ENCODE measurements around the gene PRPSAP1. TPM values are rescaled to one million over a fixed set of nuclear protein-coding genes. Genes with fewer than 3 reads are reported as not detected.

Gene PRPSAP1
- total and polyA plus RNA-seq, 2 of the 8 experiments (the other 6 are each of a cell fraction or from before 2014, with no cell fraction given): 32.0 to 54.2 TPM

DNA sequence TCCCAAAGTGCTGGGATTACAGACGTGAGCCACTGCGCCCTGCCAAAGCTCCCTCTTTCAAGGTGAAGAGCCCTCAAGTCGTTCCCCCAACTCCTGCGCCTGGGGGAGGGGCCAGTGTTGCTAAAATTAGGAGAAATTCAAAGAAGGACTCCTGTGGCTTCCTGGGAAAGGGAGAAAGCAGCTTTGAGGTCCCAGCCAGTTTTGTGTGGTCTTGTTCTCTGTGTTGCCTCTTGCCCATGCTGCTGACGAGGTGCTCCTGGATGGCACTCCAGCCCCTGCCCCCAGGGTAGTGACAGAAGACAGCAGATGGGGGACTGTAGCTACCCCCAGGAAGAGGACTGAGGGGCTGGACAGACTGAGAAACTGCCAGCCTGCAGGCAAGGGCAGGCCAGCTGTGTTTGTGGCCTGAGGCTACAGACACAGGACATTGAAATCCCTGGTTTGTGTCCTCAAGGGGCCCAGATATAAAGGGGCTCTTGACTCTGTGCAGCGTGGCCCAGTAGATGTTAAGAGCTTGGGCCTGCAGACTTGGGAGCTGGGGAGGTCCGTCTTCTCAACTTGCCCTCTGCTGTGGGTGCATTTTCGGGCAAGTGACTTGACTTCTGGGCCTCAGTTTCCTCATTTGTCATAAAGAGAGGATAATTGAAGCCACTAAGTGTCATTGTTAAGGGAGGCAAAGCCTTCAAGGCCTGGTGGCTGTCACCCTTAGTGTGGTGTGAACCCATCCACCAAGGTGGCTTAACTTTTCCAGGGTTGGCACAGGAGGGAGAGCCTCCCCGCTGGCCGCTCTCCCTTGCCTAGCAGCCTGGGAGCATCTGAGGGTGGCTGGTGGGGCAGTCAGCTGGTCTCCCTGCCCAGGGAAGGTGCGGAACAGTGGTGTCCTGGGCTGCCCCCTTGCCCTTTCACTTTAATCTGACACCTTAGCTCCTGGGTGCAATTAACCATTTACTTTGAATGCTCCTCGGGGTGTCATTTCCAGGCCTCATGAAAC, 84.4 kb downstream of the PRPSAP1 start:
- WGBS, 2 experiments (ENCODE audit: extremely low coverage in 1 of 2, insufficient coverage in 1 of 2, insufficient read length in 1 of 2, insufficient replicate concordance in 2 of 2, low coverage in 1 of 2, low lambda C conversion rate in 2 of 2, missing lambda C conversion rate in 1 of 2): 85% methylated on average over 12 of the region's 12 CpGs; no CpG with 5 or more reads in 1 of the 2 experiments
- H2BK5ac ChIP-seq (ENCODE audit: low read depth, low read length): peak overlapping the region; percentile 56; the same call in 1 of the 2 replicates
- DNase-seq (ENCODE audit: low read depth in 1 of 2, low spot score in 2 of 2) (no peak), FAIRE-seq (no peak)
- no peak overlapping the region; the same call in 1 of the 2 replicates for H3K18ac ChIP-seq (ENCODE audit: extremely low read depth, low read length)
- H3K23me2 ChIP-seq (ENCODE audit: low read depth, low read length): no peaks in the 10 kb centered on the region
- H3K36me3 ChIP-seq (ENCODE audit: control insufficient read depth in 2 of 4, insufficient read depth in 4 of 4, low read length in 3 of 4): no peaks in the 10 kb centered on the region
- H3K14ac ChIP-seq (ENCODE audit: insufficient read length): no peak overlapping the region
- H2BK20ac ChIP-seq (ENCODE audit: low read length): no peak overlapping the region
- peak overlapping the region; percentile 48 for H3K4ac ChIP-seq (replicated peaks; ENCODE audit: insufficient read length, low read depth, low read length)
- H3K4me2 ChIP-seq (ENCODE audit: insufficient read depth in 1 of 2, low read depth in 2 of 2, low read length in 2 of 2): peak overlapping the region; percentile 4 to 25; a peak in 2 of 4 replicates
- H3K9ac ChIP-seq (replicated peaks in 1 of 4; ENCODE audit: extremely low read depth in 1 of 4, low read depth in 3 of 4, low read length in 3 of 4): no peak overlapping the region
- TF ChIP-seq POLR2AphosphoS5 (IDR thresholded peaks at IDR 0.05; ENCODE audit: low read depth, low read length) (0 out of 2 replicates have a peak, but pooled peaks have one; percentile 20), FOSL1 (IDR thresholded peaks at IDR 0.05; ENCODE audit: insufficient read depth, low read depth, low read length) (no peak), EZH2 (IDR thresholded peaks at IDR 0.05; ENCODE audit: low read depth, low read length, severe bottlenecking) (no peak)
- H3K79me2 ChIP-seq (ENCODE audit: control insufficient read depth in 1 of 2, insufficient read depth in 2 of 2, low read length in 2 of 2): peaks cover 3 to 24% of the 10 kb centered on the region in 2 experiments; a peak in 3 of 4 replicates
- 0 out of 2 replicates have a peak overlapping the region, but pooled peaks have one; percentile 68 for H2BK12ac ChIP-seq (ENCODE audit: low read depth, low read length)
- no peaks in the 10 kb centered on the region for H3K27me3 ChIP-seq (replicated peaks in 1 of 4; ENCODE audit: control insufficient read depth in 3 of 4, extremely low read depth in 1 of 4, insufficient read depth in 3 of 4, low read length in 3 of 4)
- no peak overlapping the region for H3K4me3 ChIP-seq (ENCODE audit: extremely low read depth in 1 of 4, insufficient read depth in 2 of 4, low read depth in 3 of 4, low read length in 4 of 4)
- no peak overlapping the region for H3K23ac ChIP-seq (ENCODE audit: insufficient read length)
- H4K8ac ChIP-seq (ENCODE audit: extremely low read depth, insufficient read depth, low read length): no peak overlapping the region
- POLR2A ChIA-PET (ENCODE audit: partially characterized antibody): interaction anchor here (0.6 to 2.3 kb wide), 15 partner anchors 9 to 163 kb away, joined by 3 to 10 read pairs (median 4); partner anchors contain the start of gene RNF157
- H2AK5ac ChIP-seq (ENCODE audit: low read depth, low read length): no peak overlapping the region
- no peaks in the 10 kb centered on the region for H3K9me3 ChIP-seq (ENCODE audit: insufficient read depth in 2 of 2, low read depth in 1 of 2, low read length in 1 of 2)
- no peak overlapping the region for H3K56ac ChIP-seq (replicated peaks; ENCODE audit: insufficient read length, low read depth, low read length)
- H3K27ac ChIP-seq (ENCODE audit: low read depth, low read length): no peak overlapping the region; the same call in 1 of the 2 replicates
- H2AFZ ChIP-seq (ENCODE audit: low read length): no peak overlapping the region
- H4K20me1 ChIP-seq (replicated peaks in 1 of 2; ENCODE audit: control insufficient read depth in 1 of 2, insufficient read depth in 2 of 2, low read length in 2 of 2): no peaks in the 10 kb centered on the region
- H3K79me1 ChIP-seq (ENCODE audit: low read depth, low read length): peaks cover 2% of the 10 kb centered on the region; the same call in 1 of the 2 replicates
- H2BK15ac ChIP-seq (ENCODE audit: low read length): 0 out of 2 replicates have a peak overlapping the region, but pooled peaks have one; percentile 61
- peak overlapping the region; percentile 34 for H4K5ac ChIP-seq (ENCODE audit: insufficient read length, low read depth, low read length)
- CTCF ChIA-PET (ENCODE audit: partially characterized antibody): interaction anchor here (0.6 to 6.2 kb wide), 10 partner anchors 11 to 232 kb away, joined by 3 to 63 read pairs (median 3); no protein-coding TSS in a partner anchor
- H3K4me1 ChIP-seq (replicated peaks in 1 of 4; ENCODE audit: control insufficient read depth in 3 of 4, insufficient read depth in 4 of 4, low read length in 3 of 4): peaks cover 5 to 27% (median 19%) of the 10 kb centered on the region in 4 experiments
- no peak overlapping the region for H2BK120ac ChIP-seq (replicated peaks; ENCODE audit: low read depth, low read length)
- no peak overlapping the region for H4K91ac ChIP-seq (replicated peaks; ENCODE audit: insufficient read length, low read length)
